IMR-90 (cell line): ENCODE measurements around the gene SLX1B. TPM values are rescaled to one million over a fixed set of nuclear protein-coding genes. Genes with fewer than 3 reads are reported as not detected.
A peak's percentile ranks its signal among the peaks of the same experiment; 100 is the strongest.
"Not testable (repeated sequence)": the region's sequence is repeated elsewhere in the genome, so short reads cannot be mapped to it uniquely, and the experiment has no call there.

ENCODE experiments used
- ATAC-seq: fragments of 200-7000 bp; cut with Tn5 transposase; 2 replicates; pipeline ENCODE4 v1.9.1; 2020; ENCODE audit warnings: low read depth, mild to moderate bottlenecking, moderate library complexity
- BruUV-seq: library from RNA; stranded (reverse); fragments of 400-500 nt; replicated peaks from 2 replicates; lab custom pipeline; 2021; lab: Mats Ljungman, UMichigan
- CTCF ChIA-PET: fragments of 300-600 bp; formaldehyde crosslinking; extraction: SDS; loops from one replicate; lab custom pipeline; 2021; ENCODE audit warnings: antibody characterized with exemption; lab: Yijun Ruan, JAX
- POLR2A ChIA-PET: fragments of 300-600 bp; sonication (Branson Sonifier 250); formaldehyde crosslinking; loops from one replicate; lab custom pipeline; 2022; ENCODE audit warnings: antibody characterized with exemption; ENCODE audit not compliant: unreplicated experiment; lab: Charles Lee
- DNase-seq: peaks from one replicate; pipeline ENCODE4 v3.0.0; 2013
- H2AFZ ChIP-seq: replicated peaks from 2 replicates; pipeline ENCODE3; 2013; ENCODE audit warnings: low read length, mild to moderate bottlenecking; ENCODE audit not compliant: poor library complexity
- H2AK5ac ChIP-seq: 2 replicates; pipeline ENCODE4 v1.6.1; 2013; ENCODE audit warnings: low read depth, low read length, inconsistent platforms
- H2AK9ac ChIP-seq: replicated peaks from 2 replicates; pipeline ENCODE3; 2013; ENCODE audit warnings: mild to moderate bottlenecking, low read depth, low read length, moderate library complexity; ENCODE audit not compliant: poor library complexity
- H2BK120ac ChIP-seq: 2 replicates; pipeline ENCODE4 v1.6.1; 2013; ENCODE audit warnings: low read depth, low read length, inconsistent platforms
- H2BK15ac ChIP-seq: 3 replicates; pipeline ENCODE4 v1.6.1; 2013; ENCODE audit warnings: low read depth, low read length, inconsistent platforms
- H2BK20ac ChIP-seq: 2 replicates; pipeline ENCODE4 v1.6.1; 2013; ENCODE audit warnings: low read depth, mild to moderate bottlenecking, inconsistent platforms, low read length, moderate library complexity
- H2BK5ac ChIP-seq: 2 replicates; pipeline ENCODE4 v1.6.1; 2013; ENCODE audit warnings: mild to moderate bottlenecking, low read depth, low read length, inconsistent platforms; ENCODE audit not compliant: poor library complexity, severe bottlenecking
- H3K14ac ChIP-seq: replicated peaks from 2 replicates; pipeline ENCODE4 v1.6.1; 2013; ENCODE audit warnings: low read depth, low read length, inconsistent platforms
- H3K18ac ChIP-seq: 2 replicates; pipeline ENCODE4 v1.6.1; 2013; ENCODE audit warnings: low read depth, low read length, control low read depth
- H3K23ac ChIP-seq: 2 replicates; pipeline ENCODE4 v1.6.1; 2013; ENCODE audit warnings: low read depth, low read length, inconsistent platforms
- H3K27ac ChIP-seq: 2 replicates; pipeline ENCODE4 v1.5.1; 2013; ENCODE audit warnings: mild to moderate bottlenecking, control low read depth, low read length; ENCODE audit not compliant: insufficient read depth
- H3K27me3 ChIP-seq: 2 replicates; pipeline ENCODE4 v1.6.1; 2013; ENCODE audit warnings: low read length; ENCODE audit not compliant: control insufficient read depth, insufficient read depth
- H3K36me3 ChIP-seq: 2 replicates; pipeline ENCODE4 v1.6.1; 2013; ENCODE audit warnings: low read length, mixed read lengths; ENCODE audit not compliant: control insufficient read depth, insufficient read depth
- H3K4ac ChIP-seq: 2 replicates; pipeline ENCODE4 v1.6.1; 2013; ENCODE audit warnings: low read depth, low read length, inconsistent platforms
- H3K4me1 ChIP-seq: 2 replicates; pipeline ENCODE4 v1.6.1; 2013; ENCODE audit warnings: low read length, mixed read lengths; ENCODE audit not compliant: control insufficient read depth, insufficient read depth
- H3K4me2 ChIP-seq: 2 replicates; pipeline ENCODE4 v1.6.1; 2013; ENCODE audit warnings: low read depth, mild to moderate bottlenecking, control low read depth, low read length, moderate library complexity
- H3K4me3 ChIP-seq: 2 replicates; pipeline ENCODE4 v1.5.1; 2013; ENCODE audit warnings: low read depth, mild to moderate bottlenecking, control low read depth, low read length, moderate library complexity; ENCODE audit not compliant: insufficient read depth
- H3K56ac ChIP-seq: 2 replicates; pipeline ENCODE4 v1.6.1; 2013; ENCODE audit warnings: low read length, inconsistent platforms; ENCODE audit not compliant: insufficient read depth; ENCODE audit errors: extremely low read depth
- H3K79me1 ChIP-seq, 2 experiments: 2 replicates each; pipeline ENCODE4 v1.6.1; 2013; ENCODE audit warnings: low read length in 2 of 2, inconsistent platforms in 1 of 2, low read depth in 1 of 2
- H3K9ac ChIP-seq: 2 replicates; pipeline ENCODE4 v1.6.1; 2013; ENCODE audit warnings: low read depth, low read length, control low read depth
- H3K9me1 ChIP-seq: 2 replicates; pipeline ENCODE4 v1.6.1; 2013; ENCODE audit warnings: low read length, inconsistent platforms; ENCODE audit not compliant: insufficient read depth
- H3K9me3 ChIP-seq: 2 replicates; pipeline ENCODE4 v1.6.1; 2013; ENCODE audit warnings: low read length; ENCODE audit not compliant: control insufficient read depth, insufficient read depth
- H4K20me1 ChIP-seq: 2 replicates; pipeline ENCODE4 v1.6.1; 2013; ENCODE audit warnings: low read length, inconsistent platforms; ENCODE audit not compliant: insufficient read depth
- H4K5ac ChIP-seq: 2 replicates; pipeline ENCODE4 v1.6.1; 2013; ENCODE audit warnings: mild to moderate bottlenecking, low read depth, low read length, control low read depth
- H4K8ac ChIP-seq, 2 experiments: 2 replicates each; pipeline ENCODE4 v1.6.1; 2013; ENCODE audit warnings: low read depth in 2 of 2, low read length in 2 of 2, control low read depth in 1 of 2, inconsistent platforms in 1 of 2
- H4K91ac ChIP-seq: 2 replicates; pipeline ENCODE4 v1.6.1; 2013; ENCODE audit warnings: low read depth, low read length, inconsistent platforms; ENCODE audit not compliant: insufficient read depth
- CEBPB ChIP-seq: IDR thresholded peaks from 2 replicates; pipeline ENCODE4 v1.6.1; 2012; ENCODE audit warnings: low read depth, low read length, improper control_type of control experiment
- WGBS, 2 experiments: methylation state at CpG; one replicate each; pipeline versions ENCODE4 v1.1.5 to v1.1.7; 2013; ENCODE audit warnings: missing lambda C conversion rate in 2 of 2; ENCODE audit not compliant: insufficient read length in 1 of 2; ENCODE audit errors: extremely low coverage in 2 of 2; 5-methylcytosine and 5-hydroxymethylcytosine counted together
- dilution Hi-C: fragments of 300-500 bp; cut with HindIII; formaldehyde crosslinking; loops from one replicate; pipeline ENCODE4 v1.14.3; 2018; ENCODE audit warnings: low sequenced_read_pairs; ENCODE audit not compliant: unreplicated experiment
- in situ Hi-C: fragments of 300-500 bp; cut with MboI; formaldehyde crosslinking; loops from 3 replicates; pipeline ENCODE4 v1.14.3; 2019; ENCODE audit warnings: low sequenced_read_pairs, inconsistent platforms, mixed read lengths
- intact Hi-C: fragments of 100-400 bp; cut with micrococcal nuclease; formaldehyde crosslinking; loops from 2 replicates; pipeline ENCODE4 v1.10.0; 2022
- polyA plus RNA-seq, 3 experiments: library from polyadenylated mRNA; depleted of rRNA; stranded (reverse); fragments of >200 nt; gene quantifications; 2 replicates each; pipeline ENCODE4 v1.2.3, GENCODE V29; 2012; ENCODE audit warnings: low replicate concordance in 1 of 3
- total RNA-seq: library from RNA; depleted of rRNA; stranded (reverse); fragments of >200 nt; gene quantifications from 2 replicates; pipeline ENCODE4 v1.2.3, GENCODE V29; 2012

Gene SLX1B
- total and polyA plus RNA-seq, 2 of the 4 experiments (the other 2 are of a cell fraction) = 9.3 to 15.8 TPM

- H3K4me3 ChIP-seq, H3K4me1 ChIP-seq, BruUV-seq, dilution Hi-C loops, H3K9me1 ChIP-seq, H3K23ac ChIP-seq, H3K56ac ChIP-seq, H3K4me2 ChIP-seq, H3K9ac ChIP-seq, CTCF ChIA-PET, H3K4ac ChIP-seq, H3K27me3 ChIP-seq, H2AFZ ChIP-seq, H2BK15ac ChIP-seq, H4K8ac ChIP-seq, H3K27ac ChIP-seq, in situ Hi-C loops, H2AK5ac ChIP-seq, H4K5ac ChIP-seq, POLR2A ChIA-PET, H4K20me1 ChIP-seq, H3K18ac ChIP-seq, H3K14ac ChIP-seq, H4K91ac ChIP-seq, ATAC-seq, H3K9me3 ChIP-seq, H2AK9ac ChIP-seq, intact Hi-C loops, H3K79me1 ChIP-seq: not testable (repeated sequence)
- H2BK5ac ChIP-seq = peak overlapping the region; percentile 8
- no CpG with 5 or more reads among the region's 7 CpGs for WGBS, 2 experiments
- H3K36me3 ChIP-seq = peaks cover 13% of the 10 kb centered on the region; the same call in 1 of the 2 replicates
- peak; percentile 50 for DNase-seq
- H2BK20ac ChIP-seq = 0 out of 2 replicates have a peak overlapping the region, but pooled peaks have one; percentile 49
- peak overlapping the region; percentile 23; the same call in 1 of the 2 replicates for H2BK120ac ChIP-seq
- peak; percentile 42 for TF ChIP-seq CEBPB
These were observed 49.1 kb upstream of the SLX1B start for GRCh38 chr16:29405249-29405648.
